Right hindlimb (tissue), 1 donor: Measurements from ENCODE around the gene EVA1B.

Source experiments
- DNase-seq: peaks from one replicate; pipeline ENCODE4 v3.0.0-alpha.2; 2018

The EVA1B gene

GRCh38 chr1:36345353-36345752 is 21.9 kb upstream of the EVA1B start:
- no peak for DNase-seq

GRCh38 chr1:36344395-36344680 is 20.9 kb upstream of the EVA1B start:
- no peak for DNase-seq

- no peak for DNase-seq
Observed at GRCh38 chr1:36343651-36344394, 20.4 kb upstream of the EVA1B start.

GRCh38 chr1:36342426-36343185 is 19.2 kb upstream of the EVA1B start:
- DNase-seq: no peak

- DNase-seq: no peak
Observed at GRCh38 chr1:36341626-36342320, 18.3 kb upstream of the EVA1B start.

GRCh38 chr1:36339615-36340014 is 16.2 kb upstream of the EVA1B start:
- no peak for DNase-seq

- DNase-seq: no peak
Observed at GRCh38 chr1:36339215-36339614, 15.8 kb upstream of the EVA1B start.

- DNase-seq: no peak
Observed at GRCh38 chr1:36337830-36338229, 14.4 kb upstream of the EVA1B start.

GRCh38 chr1:36330940-36331339 is 7.5 kb upstream of the EVA1B start:
- DNase-seq: no peak

GRCh38 chr1:36329817-36330216 is 6.4 kb upstream of the EVA1B start:
- no peak for DNase-seq

GRCh38 chr1:36328713-36329112 is 5.3 kb upstream of the EVA1B start:
- no peak for DNase-seq

- no peak for DNase-seq
Observed at GRCh38 chr1:36328088-36328480, 4.6 kb upstream of the EVA1B start.

GRCh38 chr1:36327421-36328087 is 4.1 kb upstream of the EVA1B start:
- no peak for DNase-seq

- no peak for DNase-seq
Observed at GRCh38 chr1:36326499-36326898, 3.1 kb upstream of the EVA1B start.

GRCh38 chr1:36324353-36324703 is 883 bp upstream of the EVA1B start:
- no peak for DNase-seq

- DNase-seq: peak; percentile 85
Observed at GRCh38 chr1:36322786-36323635, 434 bp downstream of the EVA1B start.

GRCh38 chr1:36322041-36322785 is 1.2 kb downstream of the EVA1B start:
- DNase-seq: peak; percentile 50

- peak; percentile 97 for DNase-seq
Observed at GRCh38 chr1:36321119-36321951, 2.1 kb downstream of the EVA1B start.

- no peak for DNase-seq
Observed at GRCh38 chr1:36320767-36321118, 2.7 kb downstream of the EVA1B start.

- peak; percentile 56 for DNase-seq
Observed at GRCh38 chr1:36320291-36320761, 3.1 kb downstream of the EVA1B start.

GRCh38 chr1:36309397-36309796 is 14.0 kb downstream of the EVA1B start:
- DNase-seq: peak; percentile 6
